GM23338 (cell line): ENCODE measurements around the gene PLD5. TPM values are rescaled to one million over a fixed set of nuclear protein-coding genes. Genes with fewer than 3 reads are reported as not detected.

ENCODE experiments used
- ATAC-seq: fragments of 200-7000 bp; cut with Tn5 transposase; 3 replicates; pipeline ENCODE4 v1.9.1; 2020
- DNase-seq: peaks from one replicate; pipeline ENCODE4 v3.0.0-alpha.2; 2015; ENCODE audit warnings: low spot score
- H2AFZ ChIP-seq: fragments of 200-600 bp; sonication (generic); 2 replicates; pipeline ENCODE4 v1.8.0; 2016; ENCODE audit warnings: antibody characterized with exemption, mild to moderate bottlenecking, moderate library complexity
- H3F3A ChIP-seq: fragments of 200-600 bp; sonication (generic); replicated peaks from 2 replicates; pipeline ENCODE4 v1.8.0; 2017; ENCODE audit warnings: antibody characterized with exemption, mixed run types, low read depth
- H3K27ac ChIP-seq: fragments of 200-600 bp; sonication (generic); 2 replicates; pipeline ENCODE4 v1.6.1; 2016; ENCODE audit warnings: low read depth
- H3K27me3 ChIP-seq: fragments of 200-600 bp; sonication (generic); 2 replicates; pipeline ENCODE4 v1.8.0; 2016; ENCODE audit warnings: mild to moderate bottlenecking, mixed run types, moderate library complexity; ENCODE audit not compliant: insufficient read depth
- H3K36me3 ChIP-seq: fragments of 200-600 bp; sonication (generic); 2 replicates; pipeline ENCODE4 v1.8.0; 2016; ENCODE audit warnings: mild to moderate bottlenecking; ENCODE audit not compliant: insufficient read depth
- H3K4me1 ChIP-seq: fragments of 200-600 bp; sonication (generic); 2 replicates; pipeline ENCODE4 v1.8.0; 2016; ENCODE audit warnings: mild to moderate bottlenecking, moderate library complexity; ENCODE audit not compliant: insufficient read depth
- H3K4me2 ChIP-seq: fragments of 200-600 bp; sonication (generic); 2 replicates; pipeline ENCODE4 v1.7.1; 2017; ENCODE audit warnings: mixed run types
- H3K4me3 ChIP-seq: fragments of 200-600 bp; sonication (generic); 2 replicates; pipeline ENCODE4 v1.6.1; 2016; ENCODE audit warnings: mixed run types
- H3K79me2 ChIP-seq: fragments of 200-600 bp; sonication (generic); replicated peaks from 2 replicates; pipeline ENCODE4 v1.8.0; 2017; ENCODE audit warnings: mild to moderate bottlenecking; ENCODE audit not compliant: insufficient read depth
- H3K9me2 ChIP-seq: fragments of 200-600 bp; sonication (generic); 2 replicates; pipeline ENCODE4 v1.8.0; 2017; ENCODE audit not compliant: insufficient read depth
- H4K20me1 ChIP-seq: fragments of 200-600 bp; sonication (generic); replicated peaks from 2 replicates; pipeline ENCODE4 v1.8.0; 2017; ENCODE audit warnings: mild to moderate bottlenecking; ENCODE audit not compliant: insufficient read depth
- H3K27ac Mint-ChIP-seq: 2 replicates; pipeline ENCODE4 v1.8.0; 2020; ENCODE audit warnings: inconsistent platforms, mild to moderate bottlenecking, moderate library complexity, mixed read lengths
- H3K27me3 Mint-ChIP-seq: 3 replicates; pipeline ENCODE4 v1.8.0; 2022; ENCODE audit warnings: low read depth, mild to moderate bottlenecking, moderate library complexity, mixed read lengths, inconsistent platforms; ENCODE audit not compliant: insufficient read depth, poor library complexity
- H3K36me3 Mint-ChIP-seq: 3 replicates; pipeline ENCODE4 v1.8.0; 2021; ENCODE audit warnings: low read depth, mild to moderate bottlenecking, inconsistent platforms, moderate library complexity, mixed read lengths
- H3K4me1 Mint-ChIP-seq: 3 replicates; pipeline ENCODE4 v1.8.0; 2020; ENCODE audit warnings: mild to moderate bottlenecking, inconsistent platforms, mixed read lengths
- H3K4me3 Mint-ChIP-seq: 3 replicates; pipeline ENCODE4 v1.8.0; 2021; ENCODE audit warnings: moderate library complexity, mild to moderate bottlenecking, inconsistent platforms, mixed read lengths
- H3K9me3 Mint-ChIP-seq: 3 replicates; pipeline ENCODE4 v1.8.0; 2020; ENCODE audit warnings: moderate library complexity, mild to moderate bottlenecking, inconsistent platforms, mixed read lengths
- CREB1 ChIP-seq: fragments of 250-450 bp; sonication (Bioruptor Pico); IDR thresholded peaks from 2 replicates; pipeline ENCODE4 v1.5.0; 2020; ENCODE audit warnings: low read depth, mild to moderate bottlenecking, moderate library complexity
- CTCF ChIP-seq, 2 experiments: fragments of 200-600 bp in 1 of 2; sonication (generic) in 1 of 2; conservative IDR thresholded peaks; 2 replicates each; pipeline versions ENCODE4 v1.5.1 to v1.6.1; 2016 to 2017; ENCODE audit warnings: antibody characterized with exemption in 2 of 2, low read depth in 2 of 2, mild to moderate bottlenecking in 2 of 2, moderate library complexity in 1 of 2
- EZH2phosphoT487 ChIP-seq: fragments of 200-600 bp; sonication (generic); IDR thresholded peaks from one replicate; pipeline ENCODE4 v1.8.1; 2018; ENCODE audit warnings: antibody characterized with exemption; ENCODE audit not compliant: unreplicated experiment
- JUNB ChIP-seq: IDR thresholded peaks from one replicate; pipeline ENCODE4 v1.6.1; 2016; ENCODE audit warnings: antibody characterized with exemption; ENCODE audit not compliant: unreplicated experiment
- NANOG ChIP-seq: IDR thresholded peaks from 2 replicates; pipeline ENCODE4 v1.6.1; 2016; ENCODE audit warnings: antibody characterized with exemption, borderline replicate concordance
- REST ChIP-seq: IDR thresholded peaks from one replicate; pipeline ENCODE4 v1.6.1; 2018; ENCODE audit warnings: antibody characterized with exemption; ENCODE audit not compliant: unreplicated experiment
- STAT1 ChIP-seq: IDR thresholded peaks from one replicate; pipeline ENCODE4 v1.6.1; 2016; ENCODE audit warnings: antibody characterized with exemption; ENCODE audit not compliant: unreplicated experiment
- ZNF114 ChIP-seq: fragments of 250-450 bp; sonication (Bioruptor Pico); IDR thresholded peaks from 2 replicates; pipeline ENCODE4 v1.5.0; 2020; ENCODE audit warnings: mild to moderate bottlenecking, moderate library complexity
- polyA plus RNA-seq: library from polyadenylated mRNA; unstranded; fragments of >200 nt; fragmentation: Nextera tagmentation; extraction: Ambion mirVana; gene quantifications from 2 replicates; pipeline ENCODE4 v1.2.1, GENCODE V29; 2016
- total RNA-seq: library from RNA; depleted of rRNA; stranded (reverse); fragments of >200 nt; shearing (Covaris generic); gene quantifications from 2 replicates; pipeline ENCODE4 v1.2.3, GENCODE V29; 2014

Gene PLD5
- total and polyA plus RNA-seq, 2 experiments from 2014 or later = 5.5 to 5.8 TPM

- TF ChIP-seq CREB1 (CRISPR knock-in tag) = no peak
- no peak for TF ChIP-seq ZNF114 (CRISPR knock-in tag)
Observed at GRCh38 chr1:242530761-242531160, 6.3 kb upstream of the PLD5 start (continued).

GRCh38 chr1:242525769-242526168 is 1.3 kb upstream of the PLD5 start:
- H2AFZ ChIP-seq = peak overlapping the region; percentile 93; the same call in 1 of the 2 replicates
- ATAC-seq = no peak

More at GRCh38 chr1:242525769-242526168, 1.3 kb upstream of the PLD5 start:
- Histone ChIP-seq H3K4me1 (peaks cover 19% of the 10 kb centered on the region), H3F3A (no peaks in the 10 kb centered on the region), H3K36me3 (no peaks in the 10 kb centered on the region), H3K27ac (no peak overlapping the region), H4K20me1 (no peaks in the 10 kb centered on the region), H3K4me3 (peak overlapping the region; percentile 84), H3K27me3 (peaks cover 40% of the 10 kb centered on the region), H3K4me2 (peak overlapping the region; percentile 97), H3K9me2 (no peaks in the 10 kb centered on the region), H3K79me2 (peaks cover 27% of the 10 kb centered on the region)
- no peak for DNase-seq
- Mint-ChIP-seq H3K27ac (no peak overlapping the region), H3K9me3 (no peaks in the 10 kb centered on the region), H3K4me3 (peak overlapping the region; percentile 87), H3K36me3 (no peaks in the 10 kb centered on the region), H3K27me3 (peaks cover 39% of the 10 kb centered on the region), H3K4me1 (peaks cover 12% of the 10 kb centered on the region)
- TF ChIP-seq STAT1 (no peak), EZH2phosphoT487 (no peak), CREB1 (CRISPR knock-in tag) (no peak), NANOG (no peak), ZNF114 (CRISPR knock-in tag) (no peak), JUNB (no peak), CTCF (conservative IDR thresholded peaks at IDR 0.05; ENCODE audit: low read depth in 2 of 2) (no peak), REST (no peak)
